ENCODE results near the gene UBA6.

The UBA6 gene

GRCh38 chr4:67581208-67581857 lies 119.6 kb downstream of the UBA6 start:
- DNase-seq (ENCODE audit: extremely low read depth in 1 of 2, low read depth in 1 of 2): no peak

DNA sequence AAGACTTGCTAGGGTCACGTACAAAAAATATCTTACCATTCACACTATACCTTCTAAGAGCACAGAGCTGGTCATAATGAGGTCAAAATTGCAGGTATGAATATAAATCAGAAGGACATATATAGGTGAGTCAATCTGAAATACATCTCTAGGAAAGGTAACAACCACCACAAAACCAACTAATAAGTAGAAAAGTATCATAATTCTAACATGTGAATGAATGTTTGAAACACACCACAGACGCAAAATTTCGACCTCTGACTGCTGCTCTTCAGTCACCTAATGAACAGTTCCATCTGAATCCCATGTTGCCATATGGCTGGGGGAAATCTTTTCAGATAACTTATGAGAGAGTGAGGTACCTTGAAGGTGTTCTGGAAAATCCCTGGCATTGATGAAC lies 120.4 kb downstream of the UBA6 start:
- DNase-seq (ENCODE audit: extremely low read depth in 1 of 2, low read depth in 1 of 2): no peak

GRCh38 chr4:67576538-67576937 lies 124.4 kb downstream of the UBA6 start:
- no peak for DNase-seq (ENCODE audit: extremely low read depth in 1 of 2, low read depth in 1 of 2)

- no peak for DNase-seq (ENCODE audit: extremely low read depth in 1 of 2, low read depth in 1 of 2)
These were observed 124.9 kb downstream of the UBA6 start for GRCh38 chr4:67576059-67576466.

GRCh38 chr4:67575232-67576058 lies 125.5 kb downstream of the UBA6 start:
- DNase-seq (ENCODE audit: extremely low read depth in 1 of 2, low read depth in 1 of 2): no peak

DNA sequence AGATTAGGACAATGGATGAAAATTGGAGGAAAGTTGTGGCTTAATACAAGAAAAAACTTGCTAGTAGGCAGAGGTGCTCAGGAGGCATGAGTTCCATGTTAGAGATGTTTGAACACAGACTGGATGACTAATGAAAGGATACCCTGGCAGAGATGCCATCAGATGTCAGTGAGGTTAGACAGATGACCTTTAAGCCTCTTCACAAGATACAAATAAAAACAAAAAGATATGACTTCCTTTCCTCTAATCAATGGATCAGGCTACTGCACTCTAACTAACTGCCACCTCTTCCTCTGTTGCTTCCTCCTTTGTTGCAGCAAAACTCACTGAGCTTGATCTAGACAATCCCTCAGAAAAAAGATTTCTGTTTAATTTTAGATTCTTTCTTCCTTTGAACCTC lies 127.8 kb downstream of the UBA6 start:
- no peak for DNase-seq (ENCODE audit: extremely low read depth in 1 of 2, low read depth in 1 of 2)

- no peak for DNase-seq (ENCODE audit: extremely low read depth in 1 of 2, low read depth in 1 of 2)
These were observed 129.0 kb downstream of the UBA6 start for GRCh38 chr4:67571975-67572374.

- DNase-seq (ENCODE audit: extremely low read depth in 1 of 2, low read depth in 1 of 2): no peak
These were observed 130.4 kb downstream of the UBA6 start for GRCh38 chr4:67570537-67570936.

DNA sequence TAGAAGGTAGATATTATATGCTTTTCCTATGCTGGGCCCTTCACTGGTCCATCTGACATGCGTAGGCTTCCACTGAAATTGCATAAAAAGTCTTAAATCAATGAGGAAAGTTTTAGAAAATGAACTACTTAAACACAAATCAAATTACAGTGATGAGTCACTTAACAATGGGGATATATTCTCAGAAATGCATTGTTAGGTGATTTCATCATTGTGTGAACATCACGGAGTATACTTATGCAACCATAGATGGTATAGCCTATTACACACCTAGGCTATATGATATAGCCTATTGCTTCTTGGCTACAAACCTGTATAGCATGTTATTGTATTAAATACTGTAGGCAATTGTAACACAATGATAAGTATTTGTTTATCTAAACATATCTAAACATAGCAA lies 132.1 kb downstream of the UBA6 start:
- no peak for DNase-seq (ENCODE audit: extremely low read depth in 1 of 2, low read depth in 1 of 2)

GRCh38 chr4:67566335-67566734 lies 134.6 kb downstream of the UBA6 start:
- DNase-seq (ENCODE audit: extremely low read depth in 1 of 2, low read depth in 1 of 2): no peak

GRCh38 chr4:67565284-67565683 lies 135.7 kb downstream of the UBA6 start:
- no peak for DNase-seq (ENCODE audit: extremely low read depth in 1 of 2, low read depth in 1 of 2)

Measured in stimulated activated CD8-positive, alpha-beta memory T cell treated with anti-CD3 and anti-CD28 coated beads, Interleukin-7, amount 100 ng/mL, for 48 hours (primary cell).